DMS79 treated with DMSO at 0.1 percent for 48 hours (cell line): ENCODE measurements around the gene PACRG.

ENCODE experiments used
- DNase-seq: peaks from one replicate; lab custom pipeline; 2025; lab: John Stamatoyannopoulos, UW

The PACRG gene

GRCh38 chr6:162866656-162867055 is 138.9 kb downstream of the PACRG start:
- DNase-seq: no peak

GRCh38 chr6:162868397-162868796 is 140.6 kb downstream of the PACRG start:
- DNase-seq: no peak

DNA sequence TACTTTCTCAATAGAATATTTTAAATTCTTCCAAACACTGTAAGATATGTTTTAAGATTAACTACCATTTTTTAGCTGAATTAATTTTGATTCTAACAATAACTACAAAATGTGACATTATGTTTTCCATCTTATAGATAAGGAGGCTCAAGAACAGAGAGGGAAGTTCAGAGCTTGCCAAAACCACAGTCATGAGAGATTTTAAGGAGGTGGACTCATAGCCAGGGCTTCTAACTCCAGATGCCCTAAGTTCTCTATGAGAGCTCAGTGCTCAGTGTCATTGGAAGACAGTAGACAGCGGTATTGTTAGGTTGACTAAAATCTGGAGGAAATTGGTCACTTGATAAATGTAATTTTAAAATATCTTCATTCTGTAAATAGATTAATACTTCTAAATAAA is 144.2 kb downstream of the PACRG start:
- DNase-seq: no peak

GRCh38 chr6:162873537-162873936 is 145.8 kb downstream of the PACRG start:
- no peak for DNase-seq

DNA sequence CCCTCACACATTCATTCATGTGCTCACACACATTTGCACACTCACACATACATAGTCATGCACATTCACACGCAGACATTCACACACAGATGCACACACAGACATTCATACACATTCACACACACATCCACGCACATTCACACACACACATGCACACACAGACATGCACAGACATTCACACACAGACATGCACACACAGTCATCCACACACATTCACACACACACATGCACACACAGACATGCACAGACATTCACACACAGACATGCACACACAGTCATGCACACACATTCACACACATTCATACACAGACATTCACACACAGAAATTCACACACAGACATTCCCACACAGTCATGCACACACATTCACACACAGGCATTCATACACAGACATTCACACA is 147.3 kb downstream of the PACRG start:
- no peak for DNase-seq

DNA sequence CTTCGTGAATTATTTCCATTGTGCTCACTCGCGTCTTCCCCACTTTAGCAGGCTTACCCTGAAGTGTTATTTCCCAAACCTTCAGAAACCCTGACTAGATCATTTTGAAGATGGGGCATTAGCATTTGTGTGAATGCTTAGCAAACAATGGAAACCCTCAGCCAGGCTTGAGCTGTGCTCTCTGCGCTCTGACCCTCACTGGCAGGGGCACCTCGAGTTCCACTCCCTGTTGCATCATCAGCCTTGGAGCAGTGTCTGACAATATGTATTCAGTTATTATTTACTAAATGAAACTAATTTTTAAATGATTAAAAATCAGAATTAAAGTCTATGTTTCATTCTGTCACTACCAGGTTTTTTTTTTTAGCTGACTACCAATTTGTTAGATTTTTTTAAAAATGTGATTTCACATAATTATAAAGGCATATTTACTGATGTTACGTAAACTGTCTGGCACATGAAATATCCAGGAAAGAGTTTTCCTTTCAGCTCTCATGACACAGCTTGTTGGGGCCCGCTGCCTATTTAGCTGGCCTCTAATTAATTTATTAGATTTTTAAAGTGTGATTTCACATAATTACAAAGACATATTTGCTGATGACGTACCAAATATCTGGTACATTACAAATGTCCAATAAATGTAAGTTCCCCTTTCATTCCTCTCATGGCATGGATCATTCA is 155.2 kb downstream of the PACRG start:
- DNase-seq: no peak

DNA sequence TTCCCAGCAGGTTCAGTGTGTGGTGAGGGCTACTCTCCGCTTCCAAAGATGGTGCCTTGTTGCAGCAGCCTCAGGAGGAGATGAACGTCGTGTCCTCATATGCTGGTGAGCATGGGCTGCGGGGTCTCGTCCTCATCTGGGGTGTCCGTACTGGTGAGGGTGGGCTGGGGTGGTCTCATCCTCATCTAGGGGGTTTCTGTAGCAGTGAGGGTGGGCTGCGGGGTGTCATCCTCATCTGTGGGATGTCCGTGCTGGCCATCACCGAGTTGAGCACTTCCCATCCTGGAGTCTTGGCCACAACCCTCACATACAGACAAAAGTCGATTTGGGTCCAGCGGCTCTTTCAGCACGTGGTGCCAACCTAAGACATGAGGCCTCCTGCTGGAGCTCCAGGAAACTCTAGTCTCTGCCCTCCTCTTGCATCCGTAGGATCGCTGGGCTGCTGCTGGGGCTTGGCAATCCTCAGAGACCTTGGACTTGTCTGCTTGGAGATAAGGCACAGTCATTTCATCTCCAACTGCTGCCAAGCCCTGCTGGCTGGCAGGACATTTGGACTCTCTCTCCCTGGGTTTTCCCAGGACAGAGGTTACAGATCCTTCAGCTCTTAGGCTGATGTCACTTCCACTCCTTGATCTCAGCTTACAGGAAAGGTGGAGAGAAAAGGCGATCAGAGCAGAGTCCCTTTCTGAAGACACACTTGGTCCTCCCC is 160.4 kb downstream of the PACRG start:
- DNase-seq: no peak

DNA sequence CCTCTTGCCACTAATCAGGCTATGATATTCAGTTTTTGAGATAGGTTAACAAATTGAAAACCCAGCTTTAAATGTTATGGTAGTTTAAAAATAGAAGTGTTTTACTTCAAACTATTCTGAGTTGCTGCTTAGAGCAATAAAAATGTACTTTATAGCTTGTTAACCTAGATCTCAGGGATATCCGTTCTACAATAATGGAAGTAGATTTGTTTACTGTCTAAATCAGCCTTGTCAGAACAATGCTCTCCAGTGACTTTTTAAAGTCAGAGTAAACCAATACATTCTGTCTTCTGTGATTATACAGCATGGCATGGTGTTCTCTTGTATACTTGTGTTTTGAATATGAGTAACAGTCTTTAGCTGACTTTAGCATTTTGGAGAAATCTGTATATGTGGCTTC is 161.5 kb downstream of the PACRG start:
- no peak for DNase-seq

- DNase-seq: no peak
Measured at GRCh38 chr6:162898011-162898410, 170.2 kb downstream of the PACRG start.

DNA sequence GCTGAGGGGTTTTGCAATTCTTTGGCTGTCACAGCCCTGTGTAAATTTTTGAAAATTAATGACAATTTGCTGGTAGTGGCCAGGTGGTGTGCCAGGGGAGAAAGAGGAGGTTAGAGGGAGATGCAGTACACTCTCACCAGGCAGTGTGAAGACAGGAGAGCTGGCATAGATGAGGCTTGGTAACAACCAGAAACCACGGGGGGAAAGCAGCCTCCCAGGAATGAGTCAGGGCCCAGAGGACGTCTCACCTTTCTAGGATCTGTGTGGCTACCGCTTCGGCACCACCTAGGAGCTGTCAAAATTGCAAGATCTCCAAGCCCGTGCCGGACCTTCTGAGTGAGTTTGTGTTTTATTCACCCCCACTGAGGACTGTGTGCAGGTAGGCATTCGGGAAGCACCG is 171.4 kb downstream of the PACRG start:
- DNase-seq: no peak

DNA sequence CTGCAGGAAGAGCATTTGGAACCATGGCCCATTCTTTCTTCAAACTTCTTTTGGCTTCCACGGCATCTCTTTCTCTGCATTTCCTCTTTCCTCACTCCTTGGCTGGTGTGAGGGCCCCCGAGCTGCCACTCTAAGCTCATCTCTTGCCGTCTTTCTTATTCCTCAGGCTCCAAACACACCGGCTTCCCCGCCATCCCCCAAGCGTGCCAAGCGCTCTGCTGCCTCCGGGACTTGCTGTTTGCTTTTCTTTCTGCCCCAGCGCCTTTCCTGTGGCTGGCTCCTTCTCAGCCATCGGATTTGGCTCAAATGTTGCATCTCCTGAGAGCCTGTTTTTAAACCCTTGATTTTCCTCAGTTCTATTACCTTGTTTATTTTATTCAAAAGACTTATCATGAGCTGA is 172.7 kb downstream of the PACRG start:
- DNase-seq: no peak

DNA sequence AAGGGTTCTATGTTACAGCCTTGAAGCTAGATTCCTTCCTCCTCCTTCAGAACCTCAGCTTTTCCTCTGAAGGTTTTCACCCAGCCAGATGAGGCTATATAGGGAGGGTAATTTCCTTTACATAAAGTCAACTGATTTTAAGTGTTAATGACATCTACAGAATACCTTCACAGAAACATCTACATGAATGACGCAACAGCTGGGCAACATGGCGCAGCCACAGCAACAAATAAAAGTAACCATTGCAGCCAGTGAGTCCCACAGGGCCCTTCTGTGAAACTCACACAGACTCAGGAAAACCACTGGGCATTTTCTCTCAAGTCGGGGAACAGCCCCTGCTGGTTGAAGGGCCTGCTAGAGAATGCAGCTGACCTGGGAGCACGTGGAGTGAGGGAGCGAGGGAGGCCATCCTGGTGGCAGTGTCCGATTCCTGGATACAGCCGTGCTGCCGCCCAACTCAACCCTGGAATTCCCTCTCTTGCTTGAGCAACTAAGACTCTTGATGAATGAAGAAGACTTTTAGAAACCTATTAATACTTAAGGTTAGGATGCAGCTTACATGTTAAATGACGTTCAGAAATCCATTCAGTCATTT is 176.4 kb downstream of the PACRG start:
- no peak for DNase-seq

- no peak for DNase-seq
Measured at GRCh38 chr6:162906479-162906878, 178.7 kb downstream of the PACRG start.

DNA sequence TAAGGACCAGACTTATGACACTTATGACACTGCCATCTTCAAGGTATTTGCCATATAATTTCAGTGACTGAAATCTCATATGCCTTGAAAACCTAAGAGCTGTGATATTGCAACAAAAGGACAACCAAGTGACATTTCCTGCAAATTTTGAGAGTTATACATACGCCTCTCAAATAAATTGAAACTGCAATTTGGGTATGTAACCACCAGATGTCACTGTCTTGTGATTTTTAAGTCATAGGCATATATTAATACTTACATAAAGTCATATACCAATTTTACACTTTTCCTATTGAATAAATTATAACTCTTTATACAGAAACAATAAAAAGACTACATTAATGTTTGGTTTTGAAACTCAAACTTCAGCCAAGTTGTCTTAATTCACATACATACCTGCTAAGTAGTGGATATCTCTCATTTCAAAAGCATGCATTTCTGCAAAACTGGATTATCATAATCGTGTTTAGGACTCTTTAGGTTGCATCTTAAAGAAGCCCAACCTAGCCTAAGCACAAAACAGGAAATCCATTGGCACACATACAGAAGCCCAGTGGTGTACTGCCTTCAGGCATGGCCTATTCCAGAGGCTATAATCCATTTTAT is 180.2 kb downstream of the PACRG start:
- no peak for DNase-seq

- no peak for DNase-seq
Measured at GRCh38 chr6:162913206-162913605, 185.4 kb downstream of the PACRG start.

DNA sequence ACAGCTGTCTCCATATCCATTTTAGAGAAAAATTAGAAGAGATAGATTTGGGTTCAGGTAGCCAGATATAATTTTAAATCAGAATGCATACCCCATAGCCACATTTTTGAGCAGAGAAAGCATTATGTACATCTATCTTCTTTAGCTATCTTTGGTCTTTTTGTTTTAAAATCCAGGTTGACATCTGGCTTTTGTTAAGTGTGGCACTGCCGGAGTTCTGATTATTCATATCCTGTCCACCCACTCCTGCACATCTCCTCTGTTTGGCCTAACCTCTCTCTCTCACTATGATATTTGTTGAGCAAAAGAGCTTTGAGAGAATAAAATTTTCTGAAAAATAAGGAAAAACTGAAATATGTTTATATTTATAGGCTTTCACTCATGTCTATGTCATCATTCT is 189.7 kb downstream of the PACRG start:
- no peak for DNase-seq

- DNase-seq: no peak
Measured at GRCh38 chr6:162921062-162921461, 193.3 kb downstream of the PACRG start.

GRCh38 chr6:162921510-162922040 is 193.8 kb downstream of the PACRG start:
- DNase-seq: no peak

DNA sequence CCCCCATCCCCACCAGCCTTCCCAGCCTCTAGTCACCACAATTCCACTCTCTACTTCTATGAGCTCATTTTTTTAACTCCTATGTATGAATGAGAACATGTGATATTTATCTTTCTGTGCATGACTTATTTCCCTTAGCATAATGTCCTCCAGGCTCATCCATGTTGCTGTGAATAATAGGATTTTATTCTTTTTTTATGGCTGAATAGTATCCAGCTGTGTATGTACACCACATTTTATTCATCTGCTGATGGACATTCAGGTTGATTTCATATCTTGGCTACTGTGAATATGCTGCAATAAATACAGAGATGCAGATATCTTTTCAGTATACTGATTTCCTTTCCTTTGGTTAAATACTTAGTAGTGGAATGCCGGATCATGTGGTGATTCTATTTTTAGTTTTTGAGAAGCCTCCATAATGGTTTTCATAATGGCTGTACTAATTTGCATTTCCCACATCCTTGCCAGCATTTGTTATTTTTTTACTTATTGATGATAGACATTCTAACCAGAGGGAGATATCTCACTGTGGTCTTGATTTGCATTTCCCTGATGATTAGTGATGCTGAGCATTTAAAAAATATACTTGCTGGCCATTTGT is 194.9 kb downstream of the PACRG start:
- no peak for DNase-seq

- DNase-seq: no peak
Measured at GRCh38 chr6:162934844-162935243, 207.1 kb downstream of the PACRG start.

DNA sequence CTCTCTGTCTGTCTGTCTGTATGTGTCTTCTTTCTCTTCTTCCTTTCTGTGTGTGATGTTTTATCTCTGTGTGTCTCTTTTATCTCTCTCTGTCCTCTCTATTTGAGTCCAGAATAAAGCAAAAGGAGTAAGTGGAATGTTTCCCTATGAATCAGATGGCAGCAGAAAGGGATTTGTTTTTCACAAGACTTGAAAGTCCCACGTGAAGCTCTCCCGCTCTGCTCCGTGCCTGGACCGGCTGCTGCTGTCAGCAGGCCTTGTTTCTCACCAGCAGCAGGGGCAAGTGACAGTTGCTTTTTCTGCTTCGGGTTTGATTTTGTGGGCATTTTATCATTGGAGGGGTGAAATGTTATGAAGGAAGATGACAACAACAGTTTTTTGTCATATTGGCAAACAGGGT is 212.7 kb downstream of the PACRG start:
- DNase-seq: no peak

DNA sequence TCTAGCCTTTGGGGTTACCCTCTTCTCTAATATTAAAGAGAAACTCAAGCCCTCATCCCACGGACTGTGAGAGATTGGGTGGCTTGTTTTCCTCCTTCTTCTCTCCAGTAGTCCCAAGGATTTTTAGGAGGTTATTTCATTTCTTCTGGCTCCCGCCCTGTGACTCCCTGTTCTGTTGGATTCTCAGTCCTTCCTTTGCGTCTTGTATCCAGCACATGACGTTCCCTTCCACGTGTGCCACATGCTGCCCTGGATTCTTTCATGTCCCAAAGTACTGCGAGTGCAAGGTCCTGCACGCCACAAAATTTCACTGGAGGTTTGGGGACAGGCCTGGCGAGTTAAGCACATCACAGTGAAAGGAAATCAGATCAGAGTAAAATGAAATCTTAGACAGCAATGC is 213.4 kb downstream of the PACRG start:
- no peak for DNase-seq
